GM12878 (cell line): ENCODE measurements around the gene CNN3. TPM values are rescaled to one million over a fixed set of nuclear protein-coding genes. Genes with fewer than 3 reads are reported as not detected.

Experiments
- BCL11A ChIP-seq: IDR thresholded peaks from 2 replicates; pipeline ENCODE4 v1.6.1; 2011; ENCODE audit warnings: low read depth, low read length
- CBFB ChIP-seq: IDR thresholded peaks from 2 replicates; pipeline ENCODE4 v1.6.1; 2016; ENCODE audit warnings: antibody characterized with exemption, low read depth
- CBX3 ChIP-seq: fragments of 200-600 bp; sonication (generic); IDR thresholded peaks from 2 replicates; pipeline ENCODE4 v1.6.1; 2016; ENCODE audit warnings: low read depth, borderline replicate concordance
- CHD4 ChIP-seq: fragments of 200-600 bp; sonication (generic); IDR thresholded peaks from 2 replicates; pipeline ENCODE4 v1.6.1; 2016; ENCODE audit warnings: mild to moderate bottlenecking
- EGR1 ChIP-seq, 2 experiments: IDR thresholded peaks; 1 replicate in 1 of 2; 2 replicates in 1 of 2; pipeline ENCODE4 v1.6.1; 2011 to 2012; ENCODE audit warnings: low read depth in 2 of 2, low read length in 2 of 2, borderline replicate concordance in 1 of 2, mild to moderate bottlenecking in 1 of 2, moderate library complexity in 1 of 2
- ETV6 ChIP-seq, 2 experiments: fragments of 450-650 bp in 1 of 2; IDR thresholded peaks in 1 of 2; conservative IDR thresholded peaks in 1 of 2; 2 replicates each; pipeline ENCODE4 v1.6.1; 2014; ENCODE audit warnings: antibody characterized with exemption in 1 of 2, borderline replicate concordance in 1 of 2, low read depth in 1 of 2, mild to moderate bottlenecking in 1 of 2, moderate library complexity in 1 of 2
- EZH2 ChIP-seq: IDR thresholded peaks from 2 replicates; pipeline ENCODE4 v1.6.1; 2012; ENCODE audit warnings: low read depth, mild to moderate bottlenecking, control low read depth, inconsistent platforms, low read length, borderline replicate concordance; ENCODE audit not compliant: control insufficient read depth
- HDAC2 ChIP-seq: fragments of 200-600 bp; sonication (generic); IDR thresholded peaks from 2 replicates; pipeline ENCODE4 v1.6.1; 2017
- HDAC6 ChIP-seq: fragments of 200-600 bp; sonication (generic); IDR thresholded peaks from one replicate; pipeline ENCODE4 v1.8.0; 2017; ENCODE audit warnings: antibody characterized with exemption; ENCODE audit not compliant: unreplicated experiment
- IKZF1 ChIP-seq: fragments of 450-650 bp; conservative IDR thresholded peaks from 2 replicates; pipeline ENCODE4 v1.6.1; 2017; ENCODE audit warnings: antibody characterized with exemption, mild to moderate bottlenecking
- KDM1A ChIP-seq: fragments of 200-600 bp; sonication (generic); IDR thresholded peaks from 2 replicates; pipeline ENCODE4 v1.6.1; 2016; ENCODE audit warnings: borderline replicate concordance
- MXI1 ChIP-seq: fragments of 150-350 bp; IDR thresholded peaks from 2 replicates; pipeline ENCODE4 v1.6.1; 2011; ENCODE audit warnings: low read depth, mild to moderate bottlenecking, inconsistent platforms, low read length, improper control_type of control experiment
- NBN ChIP-seq: fragments of 450-650 bp; IDR thresholded peaks from 2 replicates; pipeline ENCODE4 v1.6.1; 2016
- NFYA ChIP-seq: IDR thresholded peaks from 2 replicates; pipeline ENCODE4 v1.6.1; 2011; ENCODE audit warnings: low read depth, mild to moderate bottlenecking, low read length, improper control_type of control experiment, borderline replicate concordance
- PAX5 ChIP-seq: IDR thresholded peaks from 2 replicates; pipeline ENCODE4 v1.6.1; 2011; ENCODE audit warnings: low read depth, low read length, borderline replicate concordance
- SUPT20H ChIP-seq: IDR thresholded peaks from 2 replicates; pipeline ENCODE4 v1.6.1; 2011; ENCODE audit warnings: low read depth, mild to moderate bottlenecking, low read length, moderate library complexity, borderline replicate concordance; ENCODE audit not compliant: control insufficient read depth
- TARDBP ChIP-seq: IDR thresholded peaks from 2 replicates; pipeline ENCODE4 v1.6.1; 2016; ENCODE audit warnings: borderline replicate concordance
- TBL1XR1 ChIP-seq: IDR thresholded peaks from 2 replicates; pipeline ENCODE4 v1.6.1; 2012; ENCODE audit warnings: low read depth, low read length, improper control_type of control experiment
- ZNF622 ChIP-seq: fragments of 450-650 bp; IDR thresholded peaks from 2 replicates; pipeline ENCODE4 v1.6.1; 2017; ENCODE audit warnings: mild to moderate bottlenecking, inconsistent platforms
- polyA plus RNA-seq, 11 experiments: library from polyadenylated mRNA; depleted of rRNA in 4 of 11; unstranded in 6 of 11; stranded (reverse) in 5 of 11; fragments of >200 nt; fragmentation: Nextera tagmentation in 4 of 11; fragmentation: Illumina TruSeq in 1 of 11; extraction: Ambion mirVana in 4 of 11; extraction: Trizol in 1 of 11; gene quantifications; 1 replicate in 1 of 11; 2 replicates in 10 of 11; pipeline versions ENCODE4 v1.2.1 to v1.2.3, GENCODE V29; 2011 to 2016; ENCODE audit warnings: inconsistent platforms in 2 of 11, missing spikeins in 2 of 11, low read depth in 1 of 11
- total RNA-seq, 4 experiments: library from RNA; depleted of rRNA in 3 of 4; stranded (reverse); fragments of >200 nt in 3 of 4; fragmentation: Illumina TruSeq in 1 of 4; extraction: Trizol in 1 of 4; gene quantifications; 2 replicates each; pipeline versions ENCODE4 v1.2.1 to v1.2.3, GENCODE V29; 2013 to 2021
- TF ChIP-seq, protein P1 (sequence below): fragments of 450-650 bp; conservative IDR thresholded peaks from 2 replicates; pipeline ENCODE4 v1.6.1; 2017; ENCODE audit warnings: mild to moderate bottlenecking, moderate library complexity
- TF ChIP-seq, protein P2 (sequence below): IDR thresholded peaks from 2 replicates; pipeline ENCODE4 v1.6.1; 2011; ENCODE audit warnings: low read depth, mild to moderate bottlenecking, low read length, moderate library complexity, borderline replicate concordance; ENCODE audit errors: extremely low read depth
- TF ChIP-seq, protein P3 (sequence below): fragments of 450-650 bp; formaldehyde crosslinking; IDR thresholded peaks from 2 replicates; pipeline ENCODE4 v1.4.0; 2020; ENCODE audit warnings: mild to moderate bottlenecking, moderate library complexity
- TF ChIP-seq, protein P4 (sequence below): IDR thresholded peaks from 2 replicates; pipeline ENCODE4 v1.6.1; 2012; ENCODE audit warnings: low read depth, low read length, improper control_type of control experiment

The CNN3 gene
- total and polyA plus RNA-seq, 10 of the 15 experiments (the other 5 are each of a cell fraction or from before 2014, with no cell fraction given): 0.20 to 48.4 (median 34.3) TPM

DNA sequence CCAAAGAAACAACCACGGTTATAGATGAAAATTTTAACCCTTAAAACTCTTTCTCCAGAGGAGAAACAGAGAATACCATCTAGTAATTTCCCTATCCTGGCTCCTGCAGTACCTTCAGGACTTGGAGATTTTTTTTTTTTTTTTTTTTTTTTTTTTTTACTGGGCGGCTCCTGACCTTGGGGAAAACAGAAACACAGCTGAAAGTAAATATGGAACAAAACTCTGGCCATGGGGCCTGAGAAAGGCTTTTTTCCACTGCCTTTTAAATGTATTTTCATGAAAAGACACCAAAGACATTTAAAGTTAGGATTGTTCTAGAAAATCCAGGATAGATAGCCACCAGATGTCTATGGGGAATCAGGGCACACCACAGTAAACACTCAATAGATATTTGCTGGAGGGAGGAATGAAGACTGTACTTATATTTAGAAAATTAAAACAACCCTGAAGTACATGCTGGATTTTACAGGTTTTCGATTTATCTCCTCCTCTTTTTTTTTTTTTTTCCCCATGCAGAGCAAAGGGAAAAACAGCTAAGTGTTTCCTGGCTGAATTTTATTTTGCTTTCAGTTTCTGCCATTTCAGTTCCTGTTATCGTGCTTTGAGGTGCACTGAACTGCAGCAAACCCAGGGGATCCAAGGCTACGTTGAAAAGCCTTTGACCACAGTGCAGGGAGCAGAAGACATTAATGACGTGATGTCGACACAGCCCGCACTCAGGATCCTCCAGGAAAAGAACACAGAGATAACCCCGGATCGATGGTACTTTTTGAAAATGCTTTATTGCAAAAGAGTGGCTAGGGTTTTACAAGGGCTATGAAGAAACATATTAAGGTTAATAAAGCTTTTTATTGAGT lies 35.7 kb upstream of the CNN3 start (continued):
- TF ChIP-seq NFYA: no peak
- TF ChIP-seq HDAC6: no peak
- no peak for TF ChIP-seq SUPT20H
- no peak for TF ChIP-seq CHD4
- peak; percentile 91 for TF ChIP-seq IKZF1
- no peak for TF ChIP-seq PAX5
- TF ChIP-seq, protein P1, sequence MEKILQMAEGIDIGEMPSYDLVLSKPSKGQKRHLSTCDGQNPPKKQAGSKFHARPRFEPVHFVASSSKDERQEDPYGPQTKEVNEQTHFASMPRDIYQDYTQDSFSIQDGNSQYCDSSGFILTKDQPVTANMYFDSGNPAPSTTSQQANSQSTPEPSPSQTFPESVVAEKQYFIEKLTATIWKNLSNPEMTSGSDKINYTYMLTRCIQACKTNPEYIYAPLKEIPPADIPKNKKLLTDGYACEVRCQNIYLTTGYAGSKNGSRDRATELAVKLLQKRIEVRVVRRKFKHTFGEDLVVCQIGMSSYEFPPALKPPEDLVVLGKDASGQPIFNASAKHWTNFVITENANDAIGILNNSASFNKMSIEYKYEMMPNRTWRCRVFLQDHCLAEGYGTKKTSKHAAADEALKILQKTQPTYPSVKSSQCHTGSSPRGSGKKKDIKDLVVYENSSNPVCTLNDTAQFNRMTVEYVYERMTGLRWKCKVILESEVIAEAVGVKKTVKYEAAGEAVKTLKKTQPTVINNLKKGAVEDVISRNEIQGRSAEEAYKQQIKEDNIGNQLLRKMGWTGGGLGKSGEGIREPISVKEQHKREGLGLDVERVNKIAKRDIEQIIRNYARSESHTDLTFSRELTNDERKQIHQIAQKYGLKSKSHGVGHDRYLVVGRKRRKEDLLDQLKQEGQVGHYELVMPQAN: no peak
- TF ChIP-seq, protein P2, sequence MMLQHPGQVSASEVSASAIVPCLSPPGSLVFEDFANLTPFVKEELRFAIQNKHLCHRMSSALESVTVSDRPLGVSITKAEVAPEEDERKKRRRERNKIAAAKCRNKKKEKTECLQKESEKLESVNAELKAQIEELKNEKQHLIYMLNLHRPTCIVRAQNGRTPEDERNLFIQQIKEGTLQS: no peak
- TF ChIP-seq TBL1XR1: no peak
- TF ChIP-seq CBFB: no peak
- TF ChIP-seq, protein P3, sequence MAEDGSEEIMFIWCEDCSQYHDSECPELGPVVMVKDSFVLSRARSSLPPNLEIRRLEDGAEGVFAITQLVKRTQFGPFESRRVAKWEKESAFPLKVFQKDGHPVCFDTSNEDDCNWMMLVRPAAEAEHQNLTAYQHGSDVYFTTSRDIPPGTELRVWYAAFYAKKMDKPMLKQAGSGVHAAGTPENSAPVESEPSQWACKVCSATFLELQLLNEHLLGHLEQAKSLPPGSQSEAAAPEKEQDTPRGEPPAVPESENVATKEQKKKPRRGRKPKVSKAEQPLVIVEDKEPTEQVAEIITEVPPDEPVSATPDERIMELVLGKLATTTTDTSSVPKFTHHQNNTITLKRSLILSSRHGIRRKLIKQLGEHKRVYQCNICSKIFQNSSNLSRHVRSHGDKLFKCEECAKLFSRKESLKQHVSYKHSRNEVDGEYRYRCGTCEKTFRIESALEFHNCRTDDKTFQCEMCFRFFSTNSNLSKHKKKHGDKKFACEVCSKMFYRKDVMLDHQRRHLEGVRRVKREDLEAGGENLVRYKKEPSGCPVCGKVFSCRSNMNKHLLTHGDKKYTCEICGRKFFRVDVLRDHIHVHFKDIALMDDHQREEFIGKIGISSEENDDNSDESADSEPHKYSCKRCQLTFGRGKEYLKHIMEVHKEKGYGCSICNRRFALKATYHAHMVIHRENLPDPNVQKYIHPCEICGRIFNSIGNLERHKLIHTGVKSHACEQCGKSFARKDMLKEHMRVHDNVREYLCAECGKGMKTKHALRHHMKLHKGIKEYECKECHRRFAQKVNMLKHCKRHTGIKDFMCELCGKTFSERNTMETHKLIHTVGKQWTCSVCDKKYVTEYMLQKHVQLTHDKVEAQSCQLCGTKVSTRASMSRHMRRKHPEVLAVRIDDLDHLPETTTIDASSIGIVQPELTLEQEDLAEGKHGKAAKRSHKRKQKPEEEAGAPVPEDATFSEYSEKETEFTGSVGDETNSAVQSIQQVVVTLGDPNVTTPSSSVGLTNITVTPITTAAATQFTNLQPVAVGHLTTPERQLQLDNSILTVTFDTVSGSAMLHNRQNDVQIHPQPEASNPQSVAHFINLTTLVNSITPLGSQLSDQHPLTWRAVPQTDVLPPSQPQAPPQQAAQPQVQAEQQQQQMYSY: no peak
- TF ChIP-seq TARDBP: no peak
- 0 out of 4 replicates have a peak, but pooled peaks of 1 of the 2 experiments have one; percentile 30 for TF ChIP-seq ETV6 (conservative IDR thresholded peaks at IDR 0.05 in 1 of 2, IDR thresholded peaks at IDR 0.05 in 1 of 2; ENCODE audit: borderline replicate concordance in 1 of 2, low read depth in 1 of 2)
- TF ChIP-seq, protein P4, sequence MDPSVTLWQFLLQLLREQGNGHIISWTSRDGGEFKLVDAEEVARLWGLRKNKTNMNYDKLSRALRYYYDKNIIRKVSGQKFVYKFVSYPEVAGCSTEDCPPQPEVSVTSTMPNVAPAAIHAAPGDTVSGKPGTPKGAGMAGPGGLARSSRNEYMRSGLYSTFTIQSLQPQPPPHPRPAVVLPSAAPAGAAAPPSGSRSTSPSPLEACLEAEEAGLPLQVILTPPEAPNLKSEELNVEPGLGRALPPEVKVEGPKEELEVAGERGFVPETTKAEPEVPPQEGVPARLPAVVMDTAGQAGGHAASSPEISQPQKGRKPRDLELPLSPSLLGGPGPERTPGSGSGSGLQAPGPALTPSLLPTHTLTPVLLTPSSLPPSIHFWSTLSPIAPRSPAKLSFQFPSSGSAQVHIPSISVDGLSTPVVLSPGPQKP: no peak
- TF ChIP-seq EGR1 (IDR thresholded peaks at IDR 0.05; ENCODE audit: borderline replicate concordance in 1 of 2, low read depth in 2 of 2, low read length in 2 of 2): no peak
- TF ChIP-seq NBN: 0 out of 2 replicates have a peak, but pooled peaks have one; percentile 41
- no peak for TF ChIP-seq ZNF622
- TF ChIP-seq EZH2: no peak
- TF ChIP-seq HDAC2: no peak
- no peak for TF ChIP-seq MXI1
- no peak for TF ChIP-seq CBX3
- TF ChIP-seq BCL11A: peak; percentile 36; the same call in 1 of the 2 replicates
- TF ChIP-seq KDM1A: no peak
